ENCODE measurements around the gene MT1G. TPM values are rescaled to one million over a fixed set of nuclear protein-coding genes. Genes with fewer than 3 reads are reported as not detected.

The MT1G gene
- total and polyA plus RNA-seq, 9 of the 15 experiments (the other 6 are each of a cell fraction or from before 2014, with no cell fraction given): 0.28 to 1.7 (median 0.69) TPM; not detected in 4

GRCh38 chr16:56673921-56674320 is 6.1 kb upstream of the MT1G start (continued):
- TF ChIP-seq BHLHE40 (IDR thresholded peaks at IDR 0.05; ENCODE audit: low read length): no peak
- TF ChIP-seq CREB3L1 (IDR thresholded peaks at IDR 0.05; ENCODE audit: borderline replicate concordance, low read depth): no peak
- peak; percentile 34; the same call in 1 of the 2 replicates for TF ChIP-seq DEAF1 (CRISPR knock-in tag; IDR thresholded peaks at IDR 0.05)
- no peak for TF ChIP-seq TARDBP (IDR thresholded peaks at IDR 0.05)
- TF ChIP-seq POLR2AphosphoS2 (IDR thresholded peaks at IDR 0.05; ENCODE audit: low read length): no peak
- peak; percentile 56; the same call in 1 of the 2 replicates for TF ChIP-seq SPI1 (IDR thresholded peaks at IDR 0.05; ENCODE audit: borderline replicate concordance, low read depth, low read length)
- peak; percentile 68 for TF ChIP-seq SMC3 (conservative IDR thresholded peaks at IDR 0.05; ENCODE audit: insufficient read depth, low read depth, low read length)
- TF ChIP-seq PATZ1 (CRISPR knock-in tag; IDR thresholded peaks at IDR 0.05; ENCODE audit: borderline replicate concordance): no peak
- no peak for TF ChIP-seq TEAD4 (IDR thresholded peaks at IDR 0.05; ENCODE audit: low read length)
- no peak for TF ChIP-seq TEAD4 (CRISPR knock-in tag; IDR thresholded peaks at IDR 0.05; ENCODE audit: borderline replicate concordance)
- TF ChIP-seq CXXC5 (CRISPR knock-in tag; IDR thresholded peaks at IDR 0.05): 0 out of 2 replicates have a peak, but pooled peaks have one; percentile 15

All from K562 (cell line).